Epithelial cell of esophagus (primary cell): ENCODE results near the gene SHOC2.

Source experiments
- DNase-seq: peaks from one replicate; pipeline ENCODE4 v3.0.0; 2010; ENCODE audit warnings: low read depth
- H3K4me3 ChIP-seq: 2 replicates; pipeline ENCODE4 v1.5.1; 2011; ENCODE audit warnings: mild to moderate bottlenecking, low read length, control low read depth
- TF ChIP-seq, protein P1 (sequence below): IDR thresholded peaks from 2 replicates; pipeline ENCODE4 v1.5.1; 2011; ENCODE audit warnings: low read depth, mild to moderate bottlenecking, low read length, control low read depth, inconsistent platforms; ENCODE audit not compliant: insufficient read depth; ENCODE audit errors: missing control alignments

The SHOC2 gene

GRCh38 chr10:110972231-110973134 is 53.1 kb downstream of the SHOC2 start:
- H3K4me3 ChIP-seq, result no peak overlapping the region
- TF ChIP-seq, protein P1, sequence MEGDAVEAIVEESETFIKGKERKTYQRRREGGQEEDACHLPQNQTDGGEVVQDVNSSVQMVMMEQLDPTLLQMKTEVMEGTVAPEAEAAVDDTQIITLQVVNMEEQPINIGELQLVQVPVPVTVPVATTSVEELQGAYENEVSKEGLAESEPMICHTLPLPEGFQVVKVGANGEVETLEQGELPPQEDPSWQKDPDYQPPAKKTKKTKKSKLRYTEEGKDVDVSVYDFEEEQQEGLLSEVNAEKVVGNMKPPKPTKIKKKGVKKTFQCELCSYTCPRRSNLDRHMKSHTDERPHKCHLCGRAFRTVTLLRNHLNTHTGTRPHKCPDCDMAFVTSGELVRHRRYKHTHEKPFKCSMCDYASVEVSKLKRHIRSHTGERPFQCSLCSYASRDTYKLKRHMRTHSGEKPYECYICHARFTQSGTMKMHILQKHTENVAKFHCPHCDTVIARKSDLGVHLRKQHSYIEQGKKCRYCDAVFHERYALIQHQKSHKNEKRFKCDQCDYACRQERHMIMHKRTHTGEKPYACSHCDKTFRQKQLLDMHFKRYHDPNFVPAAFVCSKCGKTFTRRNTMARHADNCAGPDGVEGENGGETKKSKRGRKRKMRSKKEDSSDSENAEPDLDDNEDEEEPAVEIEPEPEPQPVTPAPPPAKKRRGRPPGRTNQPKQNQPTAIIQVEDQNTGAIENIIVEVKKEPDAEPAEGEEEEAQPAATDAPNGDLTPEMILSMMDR, result no peak
- DNase-seq, result peak; percentile 6

- TF ChIP-seq, protein P1, result no peak
- H3K4me3 ChIP-seq, result no peak overlapping the region
- DNase-seq, result no peak
Observed at GRCh38 chr10:110973400-110973799, 54.0 kb downstream of the SHOC2 start.

DNA sequence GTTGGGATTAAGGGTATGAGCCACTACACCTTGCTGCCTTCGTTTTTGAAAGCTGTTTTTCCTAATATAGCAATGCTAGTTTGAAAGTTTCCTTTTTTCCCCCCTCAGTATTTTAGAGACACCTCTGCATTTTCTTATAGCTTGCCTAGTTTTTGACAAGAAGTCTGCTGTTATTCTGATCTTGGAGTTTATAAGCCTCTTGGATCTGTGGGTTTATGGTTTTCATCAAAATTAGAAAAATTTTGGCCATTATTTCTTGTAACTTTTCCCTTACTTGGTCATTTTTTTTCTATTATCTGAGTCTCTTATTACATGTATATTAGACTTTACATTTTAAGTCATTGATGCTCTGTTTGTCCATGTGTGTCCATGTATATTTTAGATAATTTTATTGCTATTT is 57.2 kb downstream of the SHOC2 start:
- no peak overlapping the region for H3K4me3 ChIP-seq
- TF ChIP-seq, protein P1, result no peak
- DNase-seq, result no peak

DNA sequence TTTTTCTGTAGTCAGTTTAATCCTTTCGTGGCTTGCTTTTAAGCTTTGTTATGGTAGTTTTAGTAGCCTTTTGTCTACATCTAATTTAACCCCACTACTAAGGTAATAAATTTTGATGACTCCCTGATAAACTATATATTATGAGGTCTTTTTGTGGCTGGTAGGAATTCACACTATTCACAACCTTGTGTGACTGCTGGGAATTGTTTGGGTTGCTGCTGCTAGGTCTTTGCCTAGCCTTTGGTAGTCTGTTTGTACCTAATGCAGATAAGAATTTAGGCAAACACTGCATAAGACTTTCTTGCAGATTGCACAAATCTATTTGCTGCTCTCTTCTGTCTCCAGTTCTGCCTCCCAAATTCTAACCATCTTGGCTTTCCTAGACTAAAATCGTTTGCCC is 58.3 kb downstream of the SHOC2 start:
- DNase-seq, result no peak
- TF ChIP-seq, protein P1, result no peak
- no peak overlapping the region for H3K4me3 ChIP-seq

GRCh38 chr10:110978204-110978603 is 58.8 kb downstream of the SHOC2 start:
- no peak overlapping the region for H3K4me3 ChIP-seq
- no peak for DNase-seq
- TF ChIP-seq, protein P1, result no peak

GRCh38 chr10:110979611-110980010 is 60.2 kb downstream of the SHOC2 start:
- DNase-seq, result no peak
- TF ChIP-seq, protein P1, result no peak
- no peak overlapping the region for H3K4me3 ChIP-seq

DNA sequence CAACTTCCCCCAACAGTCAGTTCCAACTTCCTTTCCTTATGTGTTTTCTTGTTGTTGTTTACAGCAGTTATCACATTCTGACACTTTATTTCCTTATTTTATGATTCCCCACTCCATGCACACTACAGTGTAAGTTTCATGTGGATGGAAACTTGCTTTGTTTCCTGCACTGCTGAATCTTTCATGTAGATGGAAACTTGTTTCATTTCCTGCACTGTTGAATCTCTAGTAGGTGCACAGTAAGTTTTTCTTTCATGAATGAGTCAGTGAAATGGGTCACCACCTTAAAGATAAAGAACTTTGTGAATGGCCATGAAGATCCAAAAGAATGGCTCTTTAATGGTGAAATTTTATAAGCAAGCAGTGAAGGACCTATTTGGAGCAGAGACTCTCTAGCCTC is 61.4 kb downstream of the SHOC2 start:
- DNase-seq, result no peak
- TF ChIP-seq, protein P1, result no peak
- no peak overlapping the region for H3K4me3 ChIP-seq
